IMR-90 (cell line): ENCODE results near the gene STARD3. TPM values are rescaled to one million over a fixed set of nuclear protein-coding genes. Genes with fewer than 3 reads are reported as not detected.

ENCODE experiments used
- ATAC-seq: fragments of 200-7000 bp; cut with Tn5 transposase; 2 replicates; pipeline ENCODE4 v1.9.1; 2020; ENCODE audit warnings: low read depth, mild to moderate bottlenecking, moderate library complexity
- BruUV-seq: library from RNA; stranded (reverse); fragments of 400-500 nt; replicated peaks from 2 replicates; lab custom pipeline; 2021; lab: Mats Ljungman, UMichigan
- CTCF ChIA-PET: fragments of 300-600 bp; formaldehyde crosslinking; extraction: SDS; loops from one replicate; lab custom pipeline; 2021; ENCODE audit warnings: antibody characterized with exemption; lab: Yijun Ruan, JAX
- POLR2A ChIA-PET: fragments of 300-600 bp; sonication (Branson Sonifier 250); formaldehyde crosslinking; loops from one replicate; lab custom pipeline; 2022; ENCODE audit warnings: antibody characterized with exemption; ENCODE audit not compliant: unreplicated experiment; lab: Charles Lee
- DNase-seq: peaks from one replicate; pipeline ENCODE4 v3.0.0; 2013
- H2AFZ ChIP-seq: replicated peaks from 2 replicates; pipeline ENCODE3; 2013; ENCODE audit warnings: low read length, mild to moderate bottlenecking; ENCODE audit not compliant: poor library complexity
- H2AK5ac ChIP-seq: 2 replicates; pipeline ENCODE4 v1.6.1; 2013; ENCODE audit warnings: low read depth, low read length, inconsistent platforms
- H2AK9ac ChIP-seq: replicated peaks from 2 replicates; pipeline ENCODE3; 2013; ENCODE audit warnings: mild to moderate bottlenecking, low read depth, low read length, moderate library complexity; ENCODE audit not compliant: poor library complexity
- H2BK120ac ChIP-seq: 2 replicates; pipeline ENCODE4 v1.6.1; 2013; ENCODE audit warnings: low read depth, low read length, inconsistent platforms
- H2BK15ac ChIP-seq: 3 replicates; pipeline ENCODE4 v1.6.1; 2013; ENCODE audit warnings: low read depth, low read length, inconsistent platforms
- H2BK20ac ChIP-seq: 2 replicates; pipeline ENCODE4 v1.6.1; 2013; ENCODE audit warnings: low read depth, mild to moderate bottlenecking, inconsistent platforms, low read length, moderate library complexity
- H2BK5ac ChIP-seq: 2 replicates; pipeline ENCODE4 v1.6.1; 2013; ENCODE audit warnings: mild to moderate bottlenecking, low read depth, low read length, inconsistent platforms; ENCODE audit not compliant: poor library complexity, severe bottlenecking
- H3K14ac ChIP-seq: replicated peaks from 2 replicates; pipeline ENCODE4 v1.6.1; 2013; ENCODE audit warnings: low read depth, low read length, inconsistent platforms
- H3K18ac ChIP-seq: 2 replicates; pipeline ENCODE4 v1.6.1; 2013; ENCODE audit warnings: low read depth, low read length, control low read depth
- H3K23ac ChIP-seq: 2 replicates; pipeline ENCODE4 v1.6.1; 2013; ENCODE audit warnings: low read depth, low read length, inconsistent platforms
- H3K27ac ChIP-seq: 2 replicates; pipeline ENCODE4 v1.5.1; 2013; ENCODE audit warnings: mild to moderate bottlenecking, control low read depth, low read length; ENCODE audit not compliant: insufficient read depth
- H3K27me3 ChIP-seq: 2 replicates; pipeline ENCODE4 v1.6.1; 2013; ENCODE audit warnings: low read length; ENCODE audit not compliant: control insufficient read depth, insufficient read depth
- H3K36me3 ChIP-seq: 2 replicates; pipeline ENCODE4 v1.6.1; 2013; ENCODE audit warnings: low read length, mixed read lengths; ENCODE audit not compliant: control insufficient read depth, insufficient read depth
- H3K4ac ChIP-seq: 2 replicates; pipeline ENCODE4 v1.6.1; 2013; ENCODE audit warnings: low read depth, low read length, inconsistent platforms
- H3K4me1 ChIP-seq: 2 replicates; pipeline ENCODE4 v1.6.1; 2013; ENCODE audit warnings: low read length, mixed read lengths; ENCODE audit not compliant: control insufficient read depth, insufficient read depth
- H3K4me2 ChIP-seq: 2 replicates; pipeline ENCODE4 v1.6.1; 2013; ENCODE audit warnings: low read depth, mild to moderate bottlenecking, control low read depth, low read length, moderate library complexity
- H3K4me3 ChIP-seq: 2 replicates; pipeline ENCODE4 v1.5.1; 2013; ENCODE audit warnings: low read depth, mild to moderate bottlenecking, control low read depth, low read length, moderate library complexity; ENCODE audit not compliant: insufficient read depth
- H3K56ac ChIP-seq: 2 replicates; pipeline ENCODE4 v1.6.1; 2013; ENCODE audit warnings: low read length, inconsistent platforms; ENCODE audit not compliant: insufficient read depth; ENCODE audit errors: extremely low read depth
- H3K79me1 ChIP-seq, 2 experiments: 2 replicates each; pipeline ENCODE4 v1.6.1; 2013; ENCODE audit warnings: low read length in 2 of 2, inconsistent platforms in 1 of 2, low read depth in 1 of 2
- H3K9ac ChIP-seq: 2 replicates; pipeline ENCODE4 v1.6.1; 2013; ENCODE audit warnings: low read depth, low read length, control low read depth
- H3K9me1 ChIP-seq: 2 replicates; pipeline ENCODE4 v1.6.1; 2013; ENCODE audit warnings: low read length, inconsistent platforms; ENCODE audit not compliant: insufficient read depth
- H3K9me3 ChIP-seq: 2 replicates; pipeline ENCODE4 v1.6.1; 2013; ENCODE audit warnings: low read length; ENCODE audit not compliant: control insufficient read depth, insufficient read depth
- H4K20me1 ChIP-seq: 2 replicates; pipeline ENCODE4 v1.6.1; 2013; ENCODE audit warnings: low read length, inconsistent platforms; ENCODE audit not compliant: insufficient read depth
- H4K5ac ChIP-seq: 2 replicates; pipeline ENCODE4 v1.6.1; 2013; ENCODE audit warnings: mild to moderate bottlenecking, low read depth, low read length, control low read depth
- H4K8ac ChIP-seq, 2 experiments: 2 replicates each; pipeline ENCODE4 v1.6.1; 2013; ENCODE audit warnings: low read depth in 2 of 2, low read length in 2 of 2, control low read depth in 1 of 2, inconsistent platforms in 1 of 2
- H4K91ac ChIP-seq: 2 replicates; pipeline ENCODE4 v1.6.1; 2013; ENCODE audit warnings: low read depth, low read length, inconsistent platforms; ENCODE audit not compliant: insufficient read depth
- CEBPB ChIP-seq: IDR thresholded peaks from 2 replicates; pipeline ENCODE4 v1.6.1; 2012; ENCODE audit warnings: low read depth, low read length, improper control_type of control experiment
- CHD1 ChIP-seq: IDR thresholded peaks from 2 replicates; pipeline ENCODE4 v1.6.1; 2012; ENCODE audit warnings: low read depth, low read length, improper control_type of control experiment
- FOS ChIP-seq: fragments of 150-350 bp; IDR thresholded peaks from 2 replicates; pipeline ENCODE4 v1.6.1; 2016; ENCODE audit warnings: low read depth, low read length
- MAZ ChIP-seq: IDR thresholded peaks from 2 replicates; pipeline ENCODE4 v1.6.1; 2012; ENCODE audit warnings: low read depth, mild to moderate bottlenecking, low read length, improper control_type of control experiment, moderate library complexity, borderline replicate concordance
- NFE2L2 ChIP-seq: fragments of 150-350 bp; IDR thresholded peaks from 2 replicates; pipeline ENCODE4 v1.6.1; 2016; ENCODE audit warnings: low read depth, mild to moderate bottlenecking, low read length
- WGBS, 2 experiments: methylation state at CpG; one replicate each; pipeline versions ENCODE4 v1.1.5 to v1.1.7; 2013; ENCODE audit warnings: missing lambda C conversion rate in 2 of 2; ENCODE audit not compliant: insufficient read length in 1 of 2; ENCODE audit errors: extremely low coverage in 2 of 2; 5-methylcytosine and 5-hydroxymethylcytosine counted together
- dilution Hi-C: fragments of 300-500 bp; cut with HindIII; formaldehyde crosslinking; loops from one replicate; pipeline ENCODE4 v1.14.3; 2018; ENCODE audit warnings: low sequenced_read_pairs; ENCODE audit not compliant: unreplicated experiment
- in situ Hi-C: fragments of 300-500 bp; cut with MboI; formaldehyde crosslinking; loops from 3 replicates; pipeline ENCODE4 v1.14.3; 2019; ENCODE audit warnings: low sequenced_read_pairs, inconsistent platforms, mixed read lengths
- intact Hi-C: fragments of 100-400 bp; cut with micrococcal nuclease; formaldehyde crosslinking; loops from 2 replicates; pipeline ENCODE4 v1.10.0; 2022
- polyA plus RNA-seq, 3 experiments: library from polyadenylated mRNA; depleted of rRNA; stranded (reverse); fragments of >200 nt; gene quantifications; 2 replicates each; pipeline ENCODE4 v1.2.3, GENCODE V29; 2012; ENCODE audit warnings: low replicate concordance in 1 of 3
- total RNA-seq: library from RNA; depleted of rRNA; stranded (reverse); fragments of >200 nt; gene quantifications from 2 replicates; pipeline ENCODE4 v1.2.3, GENCODE V29; 2012

Gene STARD3
- total and polyA plus RNA-seq, 2 of the 4 experiments (the other 2 are of a cell fraction), result 8.1 to 50.4 TPM

GRCh38 chr17:39639043-39639442, 2.1 kb downstream of the STARD3 start:
- dilution Hi-C loops (no loop called here), intact Hi-C loops (no loop called here), in situ Hi-C loops (no loop called here)
- 89% methylated on average over 1 of the region's 2 CpGs; no CpG with 5 or more reads in 1 of the 2 experiments for WGBS, 2 experiments
- Histone ChIP-seq H2BK120ac (no peak overlapping the region), H3K4ac (no peak overlapping the region), H3K18ac (no peak overlapping the region), H4K8ac (no peak overlapping the region), H2AK5ac (no peak overlapping the region), H3K36me3 (no peaks in the 10 kb centered on the region), H2BK15ac (no peak overlapping the region), H3K23ac (no peak overlapping the region), H3K4me2 (no peak overlapping the region), H4K91ac (no peak overlapping the region), H3K27ac (no peak overlapping the region), H4K5ac (no peak overlapping the region), H3K9me3 (no peaks in the 10 kb centered on the region), H3K4me1 (peaks cover 28% of the 10 kb centered on the region), H3K9me1 (peaks cover 46% of the 10 kb centered on the region), H3K27me3 (no peaks in the 10 kb centered on the region), H2BK20ac (no peak overlapping the region), H3K56ac (no peak overlapping the region), H3K9ac (no peak overlapping the region), H4K20me1 (peaks cover 39% of the 10 kb centered on the region), H2BK5ac (no peak overlapping the region), H2AFZ (no peak overlapping the region), H3K4me3 (no peak overlapping the region), H2AK9ac (no peak overlapping the region), H3K14ac (no peak overlapping the region), H3K79me1 (peaks cover 32 to 78% of the 10 kb centered on the region in 2 experiments)
- TF ChIP-seq FOS (no peak), MAZ (no peak), CEBPB (no peak), NFE2L2 (no peak), CHD1 (no peak)
- DNase-seq, result no peak
- ATAC-seq, result no peak
- ChIA-PET CTCF (interaction anchor here (2.9 kb wide), 1 partner anchor 17 kb away, joined by 11 read pairs; no protein-coding TSS in a partner anchor), POLR2A (no interaction called here)
- no TSS peak for BruUV-seq
